WTC11 (cell line): Measurements from ENCODE around the gene AKAP7. TPM values are rescaled to one million over a fixed set of nuclear protein-coding genes. Genes with fewer than 3 reads are reported as not detected.

Source experiments
- ATAC-seq: fragments of 200-7000 bp; cut with Tn5 transposase; 2 replicates; pipeline ENCODE4 v1.10.0; 2021; ENCODE audit warnings: mild to moderate bottlenecking, moderate library complexity
- CTCF ChIA-PET: fragments of 300-600 bp; sonication (Branson Sonifier 250); formaldehyde crosslinking; loops from one replicate; lab custom pipeline; 2021; ENCODE audit warnings: antibody characterized with exemption; lab: Charles Lee
- POLR2A ChIA-PET: fragments of 350-600 bp; sonication (Branson Sonifier 250); formaldehyde crosslinking; loops from one replicate; lab custom pipeline; 2021; ENCODE audit warnings: antibody characterized with exemption; lab: Charles Lee
- DNase-seq: peaks from one replicate; pipeline ENCODE4 v3.0.0; 2021; ENCODE audit warnings: low spot score
- H3K27ac Mint-ChIP-seq: 2 replicates; pipeline ENCODE4 v1.8.0; 2021; ENCODE audit warnings: mixed read lengths
- H3K27me3 Mint-ChIP-seq: 2 replicates; pipeline ENCODE4 v1.8.0; 2021; ENCODE audit warnings: low read depth, mild to moderate bottlenecking, moderate library complexity, mixed read lengths
- H3K36me3 Mint-ChIP-seq: 2 replicates; pipeline ENCODE4 v1.8.0; 2021; ENCODE audit warnings: mixed read lengths
- H3K4me1 Mint-ChIP-seq: 2 replicates; pipeline ENCODE4 v1.8.0; 2022; ENCODE audit warnings: mixed read lengths
- H3K4me3 Mint-ChIP-seq: 2 replicates; pipeline ENCODE4 v1.8.0; 2021; ENCODE audit warnings: mild to moderate bottlenecking, moderate library complexity, mixed read lengths
- H3K9me3 Mint-ChIP-seq: 2 replicates; pipeline ENCODE4 v1.8.0; 2021; ENCODE audit warnings: mixed read lengths
- AR ChIP-seq: fragments of 250-450 bp; sonication (Bioruptor Pico); IDR thresholded peaks from 2 replicates; pipeline ENCODE4 v1.9.0; 2021; ENCODE audit warnings: mild to moderate bottlenecking
- ATF2 ChIP-seq: sonication (generic); formaldehyde crosslinking; IDR thresholded peaks from 2 replicates; pipeline ENCODE4 v1.8.1; 2022; ENCODE audit warnings: low read depth, missing genetic modification reagents, borderline replicate concordance
- CDX4 ChIP-seq: fragments of 250-450 bp; sonication (Bioruptor Pico); IDR thresholded peaks from 2 replicates; pipeline ENCODE4 v1.9.0; 2021; ENCODE audit warnings: moderate library complexity, mild to moderate bottlenecking, inconsistent platforms, borderline replicate concordance
- E2F4 ChIP-seq: sonication (generic); formaldehyde crosslinking; IDR thresholded peaks from 2 replicates; pipeline ENCODE4 v1.8.1; 2022; ENCODE audit warnings: low read depth, mild to moderate bottlenecking, moderate library complexity, missing genetic modification reagents, borderline replicate concordance
- ERG ChIP-seq: fragments of 250-450 bp; sonication (Bioruptor Pico); IDR thresholded peaks from 2 replicates; pipeline ENCODE4 v1.8.0; 2021; ENCODE audit warnings: mild to moderate bottlenecking
- JAZF1 ChIP-seq: fragments of 250-450 bp; sonication (Bioruptor Pico); IDR thresholded peaks from 2 replicates; pipeline ENCODE4 v1.9.0; 2021; ENCODE audit warnings: moderate library complexity, mild to moderate bottlenecking, inconsistent platforms
- MLX ChIP-seq: sonication (generic); formaldehyde crosslinking; IDR thresholded peaks from 2 replicates; pipeline ENCODE4 v1.8.1; 2023; ENCODE audit warnings: mild to moderate bottlenecking, missing genetic modification reagents, moderate library complexity
- PRDM15 ChIP-seq: sonication (generic); formaldehyde crosslinking; IDR thresholded peaks from 2 replicates; pipeline ENCODE4 v1.8.0; 2022; ENCODE audit warnings: missing genetic modification reagents
- TEAD4 ChIP-seq: sonication (generic); formaldehyde crosslinking; IDR thresholded peaks from 2 replicates; pipeline ENCODE4 v1.8.0; 2022; ENCODE audit warnings: mild to moderate bottlenecking, missing genetic modification reagents
- ZBTB21 ChIP-seq: sonication (generic); formaldehyde crosslinking; IDR thresholded peaks from 2 replicates; pipeline ENCODE4 v1.8.1; 2023; ENCODE audit warnings: mild to moderate bottlenecking, missing genetic modification reagents, borderline replicate concordance
- ZNF232 ChIP-seq: sonication (generic); formaldehyde crosslinking; IDR thresholded peaks from 2 replicates; pipeline ENCODE4 v1.8.0; 2022; ENCODE audit warnings: mild to moderate bottlenecking, missing genetic modification reagents
- ZNF532 ChIP-seq: fragments of 250-450 bp; sonication (Bioruptor Pico); IDR thresholded peaks from 2 replicates; pipeline ENCODE4 v1.9.0; 2021; ENCODE audit warnings: mild to moderate bottlenecking, borderline replicate concordance
- total RNA-seq: library from RNA; stranded (reverse); gene quantifications from 3 replicates; pipeline ENCODE4 v1.2.3, GENCODE V29; 2021

Gene AKAP7
- total RNA-seq, 1 experiment from 2014 or later: 10.9 TPM

- no peak for TF ChIP-seq ZNF532
- TF ChIP-seq E2F4 (CRISPR knock-in tag): no peak
- TF ChIP-seq ERG (CRISPR knock-in tag): no peak
- no peak for TF ChIP-seq TEAD4 (CRISPR knock-in tag)
- no peak for TF ChIP-seq PRDM15 (CRISPR knock-in tag)
- no peak for TF ChIP-seq AR (CRISPR knock-in tag)
- no peak for TF ChIP-seq JAZF1 (CRISPR knock-in tag)
- TF ChIP-seq CDX4: no peak
These were observed 33.2 kb upstream of the AKAP7 start (continued) for GRCh38 chr6:131101911-131102680.

- no peak overlapping the region for H3K4me3 Mint-ChIP-seq
- H3K27me3 Mint-ChIP-seq: no peaks in the 10 kb centered on the region
- H3K27ac Mint-ChIP-seq: no peak overlapping the region
- no peak for ATAC-seq
- H3K4me1 Mint-ChIP-seq: no peaks in the 10 kb centered on the region
- H3K36me3 Mint-ChIP-seq: no peaks in the 10 kb centered on the region; the same call in 1 of the 2 replicates
- peaks cover 20% of the 10 kb centered on the region for H3K9me3 Mint-ChIP-seq
- TF ChIP-seq ZBTB21 (CRISPR knock-in tag) (no peak), MLX (CRISPR knock-in tag) (no peak), ZNF232 (CRISPR knock-in tag) (no peak), ATF2 (CRISPR knock-in tag) (no peak)
- TF ChIP-seq, all 79 proteins: peak for 0
- DNase-seq: no peak
- ChIA-PET POLR2A (no interaction called here), CTCF (no interaction called here)
These were observed 32.0 kb upstream of the AKAP7 start for GRCh38 chr6:131103296-131103695.
